ENCODE measurements around the gene PCK2. TPM values are rescaled to one million over a fixed set of nuclear protein-coding genes. Genes with fewer than 3 reads are reported as not detected.
A peak's percentile ranks its signal among the peaks of the same experiment; 100 is the strongest.

PCK2 gene
- total and polyA plus RNA-seq, 2 of the 13 experiments (the other 11 are each of a cell fraction or from before 2014, with no cell fraction given), result 129 to 272 TPM

DNA sequence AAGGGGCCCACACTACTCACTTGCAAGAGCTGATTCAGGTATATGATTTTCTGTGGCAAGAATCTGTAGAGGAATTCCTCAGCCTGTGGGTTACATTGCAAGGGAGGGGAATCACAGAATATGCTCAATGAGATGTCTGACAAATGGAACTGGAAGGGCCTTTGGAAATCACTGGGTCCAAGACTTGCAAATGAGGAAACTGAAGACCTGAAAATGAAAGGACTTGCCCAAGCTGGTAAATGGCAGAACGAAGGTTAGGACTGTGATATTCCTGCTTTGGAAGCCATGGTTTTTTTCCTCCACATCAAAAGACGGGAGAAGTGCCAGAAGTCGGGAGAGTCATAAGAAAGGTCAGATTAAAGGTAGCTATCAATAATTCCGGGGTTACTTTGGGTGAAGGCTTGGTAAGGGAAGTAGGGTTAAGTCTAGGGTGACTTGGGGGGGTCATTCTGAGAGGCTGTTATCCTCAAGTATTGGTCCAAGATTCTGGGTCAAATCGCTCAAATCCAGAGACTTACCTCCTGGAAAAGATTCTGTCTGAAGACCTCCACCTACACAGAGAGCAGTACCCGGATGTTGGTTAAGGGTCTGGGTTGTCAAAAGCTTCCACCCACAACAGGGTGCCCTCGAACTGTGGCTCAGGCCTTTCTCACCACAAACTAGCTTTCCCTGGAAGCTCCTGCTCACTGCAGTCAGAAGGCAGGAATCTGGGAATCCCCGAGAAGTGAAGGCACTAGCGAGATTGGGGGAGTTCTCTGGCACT is 51.8 kb downstream of the PCK2 start (continued):
- TF ChIP-seq, protein P1, sequence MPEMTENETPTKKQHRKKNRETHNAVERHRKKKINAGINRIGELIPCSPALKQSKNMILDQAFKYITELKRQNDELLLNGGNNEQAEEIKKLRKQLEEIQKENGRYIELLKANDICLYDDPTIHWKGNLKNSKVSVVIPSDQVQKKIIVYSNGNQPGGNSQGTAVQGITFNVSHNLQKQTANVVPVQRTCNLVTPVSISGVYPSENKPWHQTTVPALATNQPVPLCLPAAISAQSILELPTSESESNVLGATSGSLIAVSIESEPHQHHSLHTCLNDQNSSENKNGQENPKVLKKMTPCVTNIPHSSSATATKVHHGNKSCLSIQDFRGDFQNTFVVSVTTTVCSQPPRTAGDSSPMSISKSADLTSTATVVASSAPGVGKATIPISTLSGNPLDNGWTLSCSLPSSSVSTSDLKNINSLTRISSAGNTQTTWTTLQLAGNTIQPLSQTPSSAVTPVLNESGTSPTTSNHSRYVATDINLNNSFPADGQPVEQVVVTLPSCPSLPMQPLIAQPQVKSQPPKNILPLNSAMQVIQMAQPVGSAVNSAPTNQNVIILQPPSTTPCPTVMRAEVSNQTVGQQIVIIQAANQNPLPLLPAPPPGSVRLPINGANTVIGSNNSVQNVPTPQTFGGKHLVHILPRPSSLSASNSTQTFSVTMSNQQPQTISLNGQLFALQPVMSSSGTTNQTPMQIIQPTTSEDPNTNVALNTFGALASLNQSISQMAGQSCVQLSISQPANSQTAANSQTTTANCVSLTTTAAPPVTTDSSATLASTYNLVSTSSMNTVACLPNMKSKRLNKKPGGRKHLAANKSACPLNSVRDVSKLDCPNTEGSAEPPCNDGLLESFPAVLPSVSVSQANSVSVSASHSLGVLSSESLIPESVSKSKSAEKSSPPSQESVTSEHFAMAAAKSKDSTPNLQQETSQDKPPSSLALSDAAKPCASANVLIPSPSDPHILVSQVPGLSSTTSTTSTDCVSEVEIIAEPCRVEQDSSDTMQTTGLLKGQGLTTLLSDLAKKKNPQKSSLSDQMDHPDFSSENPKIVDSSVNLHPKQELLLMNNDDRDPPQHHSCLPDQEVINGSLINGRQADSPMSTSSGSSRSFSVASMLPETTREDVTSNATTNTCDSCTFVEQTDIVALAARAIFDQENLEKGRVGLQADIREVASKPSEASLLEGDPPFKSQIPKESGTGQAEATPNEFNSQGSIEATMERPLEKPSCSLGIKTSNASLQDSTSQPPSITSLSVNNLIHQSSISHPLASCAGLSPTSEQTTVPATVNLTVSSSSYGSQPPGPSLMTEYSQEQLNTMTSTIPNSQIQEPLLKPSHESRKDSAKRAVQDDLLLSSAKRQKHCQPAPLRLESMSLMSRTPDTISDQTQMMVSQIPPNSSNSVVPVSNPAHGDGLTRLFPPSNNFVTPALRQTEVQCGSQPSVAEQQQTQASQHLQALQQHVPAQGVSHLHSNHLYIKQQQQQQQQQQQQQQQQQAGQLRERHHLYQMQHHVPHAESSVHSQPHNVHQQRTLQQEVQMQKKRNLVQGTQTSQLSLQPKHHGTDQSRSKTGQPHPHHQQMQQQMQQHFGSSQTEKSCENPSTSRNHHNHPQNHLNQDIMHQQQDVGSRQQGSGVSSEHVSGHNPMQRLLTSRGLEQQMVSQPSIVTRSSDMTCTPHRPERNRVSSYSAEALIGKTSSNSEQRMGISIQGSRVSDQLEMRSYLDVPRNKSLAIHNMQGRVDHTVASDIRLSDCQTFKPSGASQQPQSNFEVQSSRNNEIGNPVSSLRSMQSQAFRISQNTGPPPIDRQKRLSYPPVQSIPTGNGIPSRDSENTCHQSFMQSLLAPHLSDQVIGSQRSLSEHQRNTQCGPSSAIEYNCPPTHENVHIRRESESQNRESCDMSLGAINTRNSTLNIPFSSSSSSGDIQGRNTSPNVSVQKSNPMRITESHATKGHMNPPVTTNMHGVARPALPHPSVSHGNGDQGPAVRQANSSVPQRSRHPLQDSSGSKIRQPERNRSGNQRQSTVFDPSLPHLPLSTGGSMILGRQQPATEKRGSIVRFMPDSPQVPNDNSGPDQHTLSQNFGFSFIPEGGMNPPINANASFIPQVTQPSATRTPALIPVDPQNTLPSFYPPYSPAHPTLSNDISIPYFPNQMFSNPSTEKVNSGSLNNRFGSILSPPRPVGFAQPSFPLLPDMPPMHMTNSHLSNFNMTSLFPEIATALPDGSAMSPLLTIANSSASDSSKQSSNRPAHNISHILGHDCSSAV (CRISPR knock-in tag; IDR thresholded peaks at IDR 0.05; ENCODE audit: borderline replicate concordance), result 0 out of 2 replicates have a peak, but pooled peaks have one; percentile 29
- 0 out of 2 replicates have a peak, but pooled peaks have one; percentile 45 for TF ChIP-seq KDM3A (CRISPR knock-in tag; IDR thresholded peaks at IDR 0.05; ENCODE audit: low read depth)
- TF ChIP-seq, protein P2, sequence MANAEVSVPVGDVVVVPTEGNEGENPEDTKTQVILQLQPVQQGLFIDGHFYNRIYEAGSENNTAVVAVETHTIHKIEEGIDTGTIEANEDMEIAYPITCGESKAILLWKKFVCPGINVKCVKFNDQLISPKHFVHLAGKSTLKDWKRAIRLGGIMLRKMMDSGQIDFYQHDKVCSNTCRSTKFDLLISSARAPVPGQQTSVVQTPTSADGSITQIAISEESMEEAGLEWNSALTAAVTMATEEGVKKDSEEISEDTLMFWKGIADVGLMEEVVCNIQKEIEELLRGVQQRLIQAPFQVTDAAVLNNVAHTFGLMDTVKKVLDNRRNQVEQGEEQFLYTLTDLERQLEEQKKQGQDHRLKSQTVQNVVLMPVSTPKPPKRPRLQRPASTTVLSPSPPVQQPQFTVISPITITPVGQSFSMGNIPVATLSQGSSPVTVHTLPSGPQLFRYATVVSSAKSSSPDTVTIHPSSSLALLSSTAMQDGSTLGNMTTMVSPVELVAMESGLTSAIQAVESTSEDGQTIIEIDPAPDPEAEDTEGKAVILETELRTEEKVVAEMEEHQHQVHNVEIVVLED (CRISPR knock-in tag; IDR thresholded peaks at IDR 0.05; ENCODE audit: borderline replicate concordance), result 0 out of 2 replicates have a peak, but pooled peaks have one; percentile 53
- TF ChIP-seq ZNF253 (CRISPR knock-in tag; IDR thresholded peaks at IDR 0.05; ENCODE audit: borderline replicate concordance), result no peak
- TF ChIP-seq ATF4 (CRISPR knock-in tag; IDR thresholded peaks at IDR 0.05), result no peak
- TF ChIP-seq ZNF510 (CRISPR knock-in tag; IDR thresholded peaks at IDR 0.05; ENCODE audit: low read depth), result peak; percentile 86; the same call in 1 of the 2 replicates
- TF ChIP-seq, protein P3, sequence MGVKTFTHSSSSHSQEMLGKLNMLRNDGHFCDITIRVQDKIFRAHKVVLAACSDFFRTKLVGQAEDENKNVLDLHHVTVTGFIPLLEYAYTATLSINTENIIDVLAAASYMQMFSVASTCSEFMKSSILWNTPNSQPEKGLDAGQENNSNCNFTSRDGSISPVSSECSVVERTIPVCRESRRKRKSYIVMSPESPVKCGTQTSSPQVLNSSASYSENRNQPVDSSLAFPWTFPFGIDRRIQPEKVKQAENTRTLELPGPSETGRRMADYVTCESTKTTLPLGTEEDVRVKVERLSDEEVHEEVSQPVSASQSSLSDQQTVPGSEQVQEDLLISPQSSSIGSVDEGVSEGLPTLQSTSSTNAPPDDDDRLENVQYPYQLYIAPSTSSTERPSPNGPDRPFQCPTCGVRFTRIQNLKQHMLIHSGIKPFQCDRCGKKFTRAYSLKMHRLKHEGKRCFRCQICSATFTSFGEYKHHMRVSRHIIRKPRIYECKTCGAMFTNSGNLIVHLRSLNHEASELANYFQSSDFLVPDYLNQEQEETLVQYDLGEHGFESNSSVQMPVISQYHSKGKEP (CRISPR knock-in tag; IDR thresholded peaks at IDR 0.05), result no peak
- TF ChIP-seq ZNF512B (CRISPR knock-in tag; IDR thresholded peaks at IDR 0.05; ENCODE audit: borderline replicate concordance), result no peak
- TF ChIP-seq ZNF83 (CRISPR knock-in tag; IDR thresholded peaks at IDR 0.05; ENCODE audit: borderline replicate concordance), result 0 out of 2 replicates have a peak, but pooled peaks have one; percentile 47
- TF ChIP-seq ZNF713 (CRISPR knock-in tag; IDR thresholded peaks at IDR 0.05), result 0 out of 2 replicates have a peak, but pooled peaks have one; percentile 29
- no peak for TF ChIP-seq NFYC (CRISPR knock-in tag; IDR thresholded peaks at IDR 0.05)
